ENCODE data around the gene PRKAR1B.
"Not testable (repeated sequence)": the region's sequence is repeated elsewhere in the genome, so short reads cannot be mapped to it uniquely, and the experiment has no call there.

DNA sequence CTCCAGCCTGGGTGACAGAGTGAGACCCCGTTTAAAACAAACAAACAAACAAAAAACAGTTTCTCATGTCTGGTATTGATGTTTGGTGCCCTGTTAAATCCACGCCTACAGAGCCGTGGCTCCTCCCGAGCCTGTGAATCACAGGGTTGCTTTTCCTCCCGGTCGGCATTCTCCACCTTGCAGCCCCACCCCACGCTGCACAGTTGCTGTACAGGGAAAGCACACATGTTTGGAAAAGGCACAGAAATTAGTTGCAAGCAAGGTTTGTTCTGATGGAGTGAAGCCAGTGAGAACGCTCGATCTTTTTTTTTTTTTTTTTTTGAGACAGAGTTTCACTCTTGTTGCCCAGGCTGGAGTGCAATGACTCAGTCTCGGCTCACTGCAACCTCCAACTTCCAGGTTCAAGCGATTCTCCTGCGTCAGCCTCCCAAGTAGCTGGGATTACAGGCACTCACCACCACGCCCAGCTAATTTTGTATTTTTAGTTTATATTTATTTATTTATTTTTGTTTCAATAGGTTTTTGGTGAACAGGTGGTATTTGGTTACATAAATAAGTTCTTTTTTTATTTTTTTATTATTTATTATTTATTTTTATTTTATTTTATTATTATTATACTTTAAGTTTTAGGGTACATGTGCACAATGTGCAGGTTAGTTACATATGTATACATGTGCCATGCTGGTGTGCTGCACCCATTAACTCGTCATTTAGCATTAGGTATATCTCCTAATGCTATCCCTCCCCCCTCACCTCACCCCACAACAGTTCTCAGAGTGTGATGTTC is 16.5 kb upstream of the PRKAR1B start:
- TF ChIP-seq, protein P1, sequence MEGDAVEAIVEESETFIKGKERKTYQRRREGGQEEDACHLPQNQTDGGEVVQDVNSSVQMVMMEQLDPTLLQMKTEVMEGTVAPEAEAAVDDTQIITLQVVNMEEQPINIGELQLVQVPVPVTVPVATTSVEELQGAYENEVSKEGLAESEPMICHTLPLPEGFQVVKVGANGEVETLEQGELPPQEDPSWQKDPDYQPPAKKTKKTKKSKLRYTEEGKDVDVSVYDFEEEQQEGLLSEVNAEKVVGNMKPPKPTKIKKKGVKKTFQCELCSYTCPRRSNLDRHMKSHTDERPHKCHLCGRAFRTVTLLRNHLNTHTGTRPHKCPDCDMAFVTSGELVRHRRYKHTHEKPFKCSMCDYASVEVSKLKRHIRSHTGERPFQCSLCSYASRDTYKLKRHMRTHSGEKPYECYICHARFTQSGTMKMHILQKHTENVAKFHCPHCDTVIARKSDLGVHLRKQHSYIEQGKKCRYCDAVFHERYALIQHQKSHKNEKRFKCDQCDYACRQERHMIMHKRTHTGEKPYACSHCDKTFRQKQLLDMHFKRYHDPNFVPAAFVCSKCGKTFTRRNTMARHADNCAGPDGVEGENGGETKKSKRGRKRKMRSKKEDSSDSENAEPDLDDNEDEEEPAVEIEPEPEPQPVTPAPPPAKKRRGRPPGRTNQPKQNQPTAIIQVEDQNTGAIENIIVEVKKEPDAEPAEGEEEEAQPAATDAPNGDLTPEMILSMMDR (IDR thresholded peaks at IDR 0.05) = not testable (repeated sequence)
- TF ChIP-seq POLR2A (IDR thresholded peaks at IDR 0.05) = not testable (repeated sequence)
